DND-41 (cell line): ENCODE data around the gene LRFN4.

ENCODE experiments used
- CTCF ChIP-seq: IDR thresholded peaks from 2 replicates; pipeline ENCODE4 v1.5.1; 2012; ENCODE audit warnings: borderline replicate concordance, low read length, moderate library complexity, mild to moderate bottlenecking; ENCODE audit not compliant: poor library complexity, severe bottlenecking; ENCODE audit errors: extremely low read depth
- EZH2 ChIP-seq: IDR thresholded peaks from 3 replicates; pipeline ENCODE4 v1.6.1; 2012; ENCODE audit warnings: borderline replicate concordance, low read depth, mild to moderate bottlenecking, moderate library complexity, low read length, inconsistent platforms; ENCODE audit not compliant: severe bottlenecking

GRCh38 chr11:66894141-66894540, 37.3 kb downstream of the LRFN4 start:
- TF ChIP-seq CTCF (no peak), EZH2 (no peak)
